Muscle of arm (tissue), 12 donors: ENCODE measurements around the gene PTGES3. TPM values are rescaled to one million over a fixed set of nuclear protein-coding genes. Genes with fewer than 3 reads are reported as not detected.
A peak's percentile ranks its signal among the peaks of the same experiment; 100 is the strongest.
"Not testable (repeated sequence)": the region's sequence is repeated elsewhere in the genome, so short reads cannot be mapped to it uniquely, and the experiment has no call there.

ENCODE experiments used
- DNase-seq: peaks from one replicate; pipeline ENCODE4 v3.0.0-alpha.2; 2013
- polyA plus RNA-seq, 12 donors: library from polyadenylated mRNA; unstranded; fragments of 120-200 nt; gene quantifications; one replicate each; pipeline ENCODE4 v1.2.1, GENCODE V29; 2013; ENCODE audit not compliant: insufficient read length in 12 of 12

The PTGES3 gene
- polyA plus RNA-seq, 12 donors: 189 to 255 (median 216) TPM; not detected in 1

DNA sequence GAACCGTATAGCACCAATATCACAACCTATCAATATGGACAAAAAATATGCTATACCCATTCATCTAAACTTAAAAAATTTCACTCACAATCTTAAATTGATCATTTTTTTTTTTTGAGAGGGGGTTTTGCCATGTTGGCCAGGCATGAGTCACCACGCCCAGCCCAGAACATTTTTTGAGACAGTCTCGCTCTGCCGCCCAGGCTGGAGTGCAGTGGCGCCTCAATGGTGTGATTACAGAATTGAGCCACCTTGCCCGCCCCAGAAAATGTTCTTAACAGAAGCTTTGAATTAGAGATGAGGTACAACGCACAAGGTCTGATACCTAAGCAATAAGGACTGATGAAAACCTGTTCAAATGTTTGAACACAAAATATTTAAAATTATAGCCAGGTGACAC lies 26.5 kb downstream of the PTGES3 start:
- no peak for DNase-seq

DNA sequence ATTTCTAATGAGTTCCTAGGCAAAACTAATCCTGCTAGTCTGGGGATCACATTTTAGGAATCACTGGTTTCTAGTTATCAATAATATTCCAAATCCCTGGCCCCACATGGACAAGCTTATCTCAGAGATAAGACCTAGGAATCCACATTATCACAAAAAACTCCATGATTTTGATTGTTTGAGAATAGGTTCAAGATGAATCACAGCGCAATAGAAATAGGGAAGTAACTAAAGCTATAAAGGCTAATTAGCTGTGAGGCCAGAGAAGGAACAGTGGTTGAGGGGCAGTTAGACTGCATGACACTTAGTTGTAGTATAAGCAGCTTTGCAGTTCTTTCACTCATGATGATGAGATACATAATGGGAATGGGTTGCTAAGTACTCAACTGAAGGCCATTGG lies 29.2 kb downstream of the PTGES3 start:
- DNase-seq: no peak

DNA sequence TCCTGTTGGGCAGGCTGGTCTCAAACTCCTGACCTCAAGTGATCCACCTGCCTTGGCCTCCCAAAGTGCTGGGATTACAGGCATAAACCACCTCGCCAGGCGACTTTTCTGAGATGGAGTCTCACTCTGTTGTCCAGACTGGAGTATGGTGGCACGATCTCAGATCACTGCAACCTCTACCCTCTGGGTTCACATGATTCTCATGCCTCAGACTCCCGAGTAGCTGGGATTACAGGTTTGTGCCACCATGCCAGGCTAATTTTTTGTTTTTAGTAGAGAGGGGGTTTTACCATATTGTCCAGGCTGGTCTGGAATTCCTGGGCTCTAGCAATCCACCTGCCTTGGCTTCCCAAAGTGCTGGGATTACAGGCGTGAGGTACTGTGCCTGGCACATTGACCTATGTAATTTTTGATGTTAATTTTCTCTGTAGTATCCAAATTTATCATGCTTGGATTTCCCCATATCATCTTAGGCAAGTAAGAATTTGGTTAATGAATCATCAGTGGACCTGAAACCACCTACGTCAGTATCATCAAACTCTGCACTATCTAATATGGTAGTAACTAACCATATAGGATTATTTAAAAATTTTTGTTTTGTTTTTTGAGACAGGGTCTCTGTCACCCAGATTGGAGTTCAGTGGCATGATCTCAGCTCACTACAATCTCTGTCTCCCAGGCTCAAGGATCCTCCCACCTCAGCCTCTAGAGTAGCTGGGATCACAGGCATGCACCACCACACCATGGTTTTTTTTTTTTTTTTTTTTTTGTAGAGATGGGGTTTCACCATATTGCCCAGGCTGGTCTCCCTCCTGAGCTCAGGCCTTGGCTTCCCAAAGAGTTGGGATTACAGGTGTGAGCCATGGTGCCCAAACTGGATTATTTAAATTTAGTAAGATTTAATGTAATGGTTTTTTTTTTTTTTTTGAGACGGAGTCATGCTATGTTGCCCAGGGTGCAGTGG lies 30.4 kb downstream of the PTGES3 start:
- DNase-seq: no peak

DNA sequence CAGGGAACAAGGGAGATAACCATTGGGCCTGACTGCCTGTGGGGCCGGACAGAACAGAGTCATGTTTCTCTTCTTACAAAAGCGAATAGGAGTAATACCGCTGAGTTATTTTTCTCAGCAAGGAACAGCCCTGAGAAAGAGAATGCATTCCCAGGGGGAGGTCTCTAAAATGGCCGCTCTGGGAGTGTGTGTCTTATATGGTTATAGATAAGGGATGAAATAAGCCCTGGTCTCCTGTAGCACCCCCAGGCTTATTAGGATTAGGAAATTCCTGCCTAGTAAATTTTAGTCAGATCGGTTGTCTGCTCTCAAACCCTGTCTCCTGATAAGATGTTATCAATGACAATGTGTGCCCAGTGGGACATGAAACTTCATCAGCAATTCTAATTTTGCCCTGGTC lies 34.3 kb downstream of the PTGES3 start:
- not testable (repeated sequence) for DNase-seq

DNA sequence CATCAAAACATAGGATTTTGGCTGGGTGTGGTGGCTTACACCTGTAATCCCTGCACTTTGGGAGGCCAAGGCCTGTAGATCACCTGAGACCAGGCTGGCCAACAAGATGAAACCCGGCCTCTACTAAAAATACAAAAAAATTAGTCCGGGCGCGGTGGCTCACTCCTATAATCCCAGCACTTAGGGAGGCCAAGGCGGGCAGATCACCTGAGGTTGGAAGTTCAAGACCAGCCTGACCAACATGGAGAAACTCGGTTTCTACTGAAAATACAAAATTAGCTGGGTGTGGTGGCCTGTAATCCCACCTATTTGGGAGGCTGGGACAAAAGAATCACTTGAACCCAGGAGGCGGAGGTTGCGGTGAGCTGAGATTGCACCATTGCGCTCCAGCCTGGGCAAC lies 40.1 kb downstream of the PTGES3 start:
- not testable (repeated sequence) for DNase-seq

DNA sequence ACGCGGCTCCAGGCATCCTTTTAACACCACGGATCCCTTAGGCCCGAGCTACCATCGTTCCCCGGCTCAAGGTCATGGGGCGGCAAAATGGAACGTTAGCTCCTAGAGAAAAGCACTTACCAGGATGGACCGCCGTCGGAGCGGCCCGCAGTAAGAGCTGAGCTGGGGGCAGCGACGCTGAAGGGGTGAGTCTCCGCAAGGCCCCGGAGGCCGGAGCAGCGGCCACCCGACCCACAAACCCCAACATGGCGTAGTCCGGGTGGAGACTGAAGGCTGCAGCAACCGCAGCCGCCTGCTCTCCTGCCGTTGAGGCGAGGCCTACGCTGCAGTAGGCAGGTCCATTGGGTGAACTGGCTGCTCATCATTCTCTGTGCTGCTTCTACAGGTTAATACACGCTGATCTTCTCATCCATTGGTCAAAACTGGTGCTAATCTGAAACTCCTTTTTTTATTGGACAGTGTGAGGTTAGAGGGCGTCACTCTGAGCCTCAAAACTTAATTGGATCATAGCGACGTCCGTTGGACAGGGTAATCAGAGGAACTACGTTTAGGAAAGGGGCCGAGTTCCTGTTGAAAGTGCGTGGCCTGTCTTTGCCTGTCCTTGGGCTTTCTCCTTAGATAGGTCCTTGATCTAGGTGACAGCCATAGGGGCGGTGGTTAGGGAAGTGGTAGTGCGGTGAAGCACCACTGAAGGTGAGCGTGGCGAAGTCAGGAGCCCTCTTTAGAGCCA lies 42.2 kb downstream of the PTGES3 start, which contains the start of gene ATP5F1B:
ATP5F1B (minus strand) TSS at position 268 of the 730 bp plus-strand sequence; CDS start at position 247, 21 bp downstream.
- peak; percentile 99 for DNase-seq

DNA sequence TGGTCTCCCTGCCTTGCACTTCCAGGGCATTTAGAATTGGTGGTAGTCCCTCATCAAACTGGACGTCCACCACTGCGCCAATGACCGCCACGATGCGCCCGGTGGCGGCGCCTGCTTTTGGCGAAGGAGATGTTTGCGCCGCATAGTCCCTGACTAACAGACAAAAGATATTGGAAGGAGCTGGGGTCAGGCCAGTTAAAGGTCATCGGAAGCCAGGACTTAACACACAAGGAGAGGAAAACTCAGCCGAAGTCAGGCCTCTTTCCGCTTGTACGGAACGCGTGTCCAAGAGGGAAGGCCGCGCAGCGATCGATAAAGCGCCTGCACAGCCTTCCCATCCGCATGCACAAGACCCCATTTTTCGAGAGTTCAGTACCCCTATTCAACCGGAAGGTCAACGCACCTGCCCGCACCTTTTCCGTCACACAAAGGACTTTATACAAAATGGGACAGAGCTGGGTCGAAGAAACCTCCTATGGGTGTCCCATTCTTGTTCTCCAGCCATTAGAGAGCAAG lies 42.8 kb downstream of the PTGES3 start:
- no peak for DNase-seq

DNA sequence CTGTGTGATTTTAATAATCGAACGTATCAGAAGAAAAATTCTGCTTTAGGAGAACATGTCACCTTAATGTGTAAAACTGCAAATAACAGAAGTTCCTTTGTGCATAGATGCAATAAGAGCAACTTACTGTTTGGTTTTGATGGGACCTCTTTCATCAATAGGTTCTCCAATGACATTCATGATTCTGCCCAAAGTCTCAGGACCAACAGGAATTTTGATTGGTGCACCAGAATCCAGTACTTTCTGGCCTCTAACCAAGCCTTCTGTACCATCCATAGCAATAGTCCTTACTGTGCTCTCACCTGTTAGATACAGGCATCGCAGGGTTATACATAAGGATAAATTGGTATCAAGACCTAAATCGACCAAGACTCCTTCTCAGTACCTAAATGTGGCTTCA lies 43.4 kb downstream of the PTGES3 start:
- DNase-seq: no peak

DNA sequence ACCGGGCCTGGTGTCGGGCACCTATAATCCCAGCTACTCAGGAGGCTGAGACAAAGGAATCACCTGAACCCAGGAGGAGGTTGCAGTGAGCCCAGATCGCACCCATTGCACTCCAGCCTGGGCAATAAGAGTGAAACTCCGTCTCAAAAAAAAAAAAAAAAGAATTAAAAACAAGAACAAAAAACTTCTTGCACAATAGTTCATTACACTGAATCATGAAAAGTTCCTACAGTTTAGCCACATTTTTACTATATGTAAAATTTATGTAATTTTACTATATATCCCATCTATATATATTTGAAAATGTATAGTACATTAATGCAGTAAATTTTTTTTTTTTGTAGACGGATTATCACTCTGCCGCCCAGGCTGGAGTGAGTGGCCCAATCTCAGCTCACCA lies 46.9 kb downstream of the PTGES3 start:
- no peak for DNase-seq

DNA sequence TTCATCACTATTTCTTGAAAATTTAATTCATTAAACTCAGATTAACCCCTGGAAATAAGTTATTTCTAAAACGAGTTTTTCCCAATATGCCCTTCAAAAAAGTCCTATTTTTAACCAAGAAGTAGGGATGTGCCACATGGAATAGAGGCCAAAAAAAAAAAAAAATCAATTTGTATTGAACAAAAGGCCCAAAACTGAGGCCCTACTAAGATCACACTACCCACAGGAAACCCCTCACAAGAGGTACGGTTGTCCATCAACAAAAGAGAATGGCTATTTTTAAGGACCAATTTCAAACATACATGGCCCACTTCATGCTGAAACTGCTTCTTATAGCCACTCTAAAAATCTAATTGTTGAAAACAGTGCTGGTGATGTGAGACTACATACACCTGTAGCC lies 50.5 kb downstream of the PTGES3 start:
- no peak for DNase-seq

DNA sequence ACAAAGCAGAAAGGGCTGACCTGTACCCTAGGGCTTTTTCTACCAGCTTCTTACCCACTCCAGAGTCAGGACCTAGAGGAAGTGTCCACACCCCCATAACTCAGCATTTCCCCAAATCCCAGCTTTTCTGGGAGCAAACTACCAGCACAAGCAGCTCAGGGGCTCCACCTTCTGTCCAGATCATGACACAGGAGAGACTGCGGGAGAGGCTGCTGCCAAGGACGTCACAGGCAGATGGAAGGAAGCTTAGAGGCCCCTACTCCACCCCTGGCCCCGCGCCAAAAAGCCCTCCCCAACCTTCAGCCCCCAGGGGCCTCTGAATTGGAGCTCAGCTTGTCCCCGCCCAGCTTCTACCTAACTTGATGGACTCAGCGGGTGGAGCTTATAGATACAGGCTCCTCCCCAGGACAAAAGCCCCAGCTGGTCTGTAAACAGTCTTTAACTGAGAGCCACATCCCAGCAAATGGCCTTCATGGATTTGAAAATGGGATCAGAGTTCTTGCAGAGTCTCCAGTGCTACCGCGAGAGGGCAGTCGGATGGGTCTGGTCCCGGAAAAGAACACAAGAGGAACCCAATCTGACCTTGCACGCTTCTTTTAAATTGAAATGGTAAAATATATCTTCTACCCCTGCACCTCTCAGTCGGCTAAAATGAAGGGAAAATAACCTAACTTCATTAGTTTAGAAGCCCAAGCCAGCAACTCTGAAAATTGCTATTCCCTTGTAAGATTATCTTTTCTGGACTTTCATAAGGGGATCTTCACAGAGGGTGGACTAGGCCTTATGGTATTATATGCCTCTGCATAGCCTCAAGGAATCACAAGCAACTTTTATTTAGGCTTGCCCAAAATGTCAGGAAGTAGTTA lies 51.2 kb downstream of the PTGES3 start:
- DNase-seq: peak; percentile 100

DNA sequence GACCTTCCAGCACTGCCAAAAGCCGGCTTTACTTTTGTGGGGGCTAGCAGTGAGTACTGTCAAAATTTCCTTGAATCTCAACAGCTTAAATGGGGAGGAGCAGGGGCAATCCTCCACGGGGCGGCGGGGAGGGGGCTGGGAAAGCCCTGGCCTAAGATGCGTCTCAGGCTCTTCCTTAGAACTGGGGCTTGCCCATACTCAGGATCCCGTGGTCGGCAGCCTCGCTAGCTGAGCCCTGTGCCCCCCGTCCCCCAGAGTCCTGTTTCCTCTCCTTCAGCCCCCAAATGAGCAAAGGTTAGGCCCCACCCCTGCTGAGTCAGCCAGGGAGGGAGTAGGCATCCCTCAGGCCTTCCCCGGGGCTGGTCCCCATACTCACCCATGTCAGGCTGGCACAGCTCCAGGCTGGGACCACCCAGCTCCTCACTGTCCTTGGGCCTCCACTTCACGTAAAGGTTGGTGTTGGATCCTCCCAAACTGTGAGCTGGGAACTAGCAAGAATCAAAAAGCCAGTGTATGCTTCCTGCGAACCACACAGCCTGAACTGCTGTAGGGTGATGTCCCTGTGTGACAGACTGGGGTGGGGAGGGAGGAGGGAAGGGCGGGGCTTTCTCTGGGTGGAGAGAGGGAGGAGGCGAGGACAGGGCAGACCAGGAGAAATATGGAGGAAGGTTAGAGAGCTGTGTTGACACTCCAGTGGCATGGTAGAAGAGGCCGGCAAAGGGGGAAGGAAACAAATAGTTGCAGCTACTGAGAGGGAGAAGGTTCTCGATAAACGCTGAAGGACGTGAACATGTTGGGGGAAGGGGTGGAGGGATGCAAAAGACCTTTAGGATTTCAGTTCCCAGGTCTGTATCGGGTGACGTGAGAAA lies 52.0 kb downstream of the PTGES3 start:
- peak; percentile 89 for DNase-seq

DNA sequence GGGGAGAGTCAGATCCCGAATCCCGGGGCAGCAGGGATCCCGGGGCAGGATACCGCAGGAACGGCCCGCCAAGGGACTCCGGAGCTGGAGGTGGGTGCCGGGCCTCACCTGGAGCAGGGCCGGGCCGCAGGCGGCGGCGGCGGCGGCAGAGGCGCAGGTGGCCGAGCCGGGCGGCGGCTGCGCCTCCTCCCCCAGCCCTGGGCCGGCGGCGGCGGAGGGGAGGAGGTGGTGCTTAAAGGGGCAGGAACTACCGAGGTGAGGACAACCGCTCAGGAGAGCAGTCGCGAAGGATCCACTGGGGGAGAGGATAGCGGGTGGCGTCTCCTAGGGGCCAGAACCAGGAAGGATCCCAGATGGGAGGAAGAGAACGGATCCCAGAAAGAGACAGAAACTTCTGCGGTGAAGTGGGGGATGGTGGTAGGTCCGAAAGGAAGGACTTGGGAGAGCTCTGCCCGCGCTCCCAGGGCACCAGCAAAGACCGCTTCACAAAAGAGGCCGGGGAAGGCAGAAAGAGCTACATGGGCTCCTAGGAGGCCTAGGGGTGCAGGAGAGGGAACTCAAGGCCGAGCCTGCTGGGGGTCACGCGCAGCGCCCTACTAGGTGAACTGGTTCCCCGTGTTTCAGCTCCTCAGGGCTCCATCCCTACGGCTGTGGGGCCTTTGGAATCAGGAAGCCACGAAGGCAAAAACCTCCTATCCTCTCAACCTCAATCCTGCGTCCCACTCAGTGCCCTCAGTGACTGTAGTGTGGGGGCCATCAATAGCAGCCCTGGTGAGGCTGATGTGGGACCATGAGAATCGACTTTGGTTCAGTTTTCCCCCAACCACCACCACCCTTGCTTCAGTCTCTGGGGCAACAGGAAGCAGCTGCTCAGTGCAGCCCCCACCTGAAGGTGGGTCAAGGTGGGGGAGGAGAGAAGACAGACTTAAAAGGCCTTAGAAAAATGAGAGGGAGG lies 53.0 kb downstream of the PTGES3 start:
- DNase-seq: peak; percentile 55

DNA sequence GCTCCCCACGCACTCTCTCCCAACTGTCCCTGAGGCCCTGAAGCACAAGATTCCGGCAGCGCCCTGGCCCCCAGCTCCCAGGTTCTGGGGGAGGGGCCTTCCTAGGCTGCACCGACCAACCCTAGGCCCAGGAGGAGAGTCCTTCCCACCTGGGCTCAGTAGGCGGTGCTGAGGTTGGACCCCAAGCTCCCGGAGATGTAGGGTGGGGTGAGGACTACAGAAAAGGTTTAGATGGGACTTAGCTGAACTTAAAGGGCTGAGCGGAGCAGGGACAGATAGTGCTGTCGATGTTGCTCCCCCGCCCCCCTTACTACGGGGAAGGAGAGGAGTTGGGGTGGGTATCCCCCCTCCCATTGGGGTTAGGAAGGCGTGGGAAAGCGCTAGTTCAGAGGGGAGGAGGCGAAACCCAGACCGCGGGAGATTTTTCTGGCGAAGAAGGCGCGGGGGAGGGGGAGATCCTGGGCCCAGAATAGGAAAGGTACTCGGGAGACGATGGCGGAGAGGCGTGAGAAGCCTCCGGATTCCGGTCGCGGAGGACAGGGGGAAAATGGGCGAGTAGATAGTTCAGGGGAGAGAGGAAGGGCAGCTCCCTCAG lies 53.7 kb downstream of the PTGES3 start:
- peak; percentile 25 for DNase-seq

DNA sequence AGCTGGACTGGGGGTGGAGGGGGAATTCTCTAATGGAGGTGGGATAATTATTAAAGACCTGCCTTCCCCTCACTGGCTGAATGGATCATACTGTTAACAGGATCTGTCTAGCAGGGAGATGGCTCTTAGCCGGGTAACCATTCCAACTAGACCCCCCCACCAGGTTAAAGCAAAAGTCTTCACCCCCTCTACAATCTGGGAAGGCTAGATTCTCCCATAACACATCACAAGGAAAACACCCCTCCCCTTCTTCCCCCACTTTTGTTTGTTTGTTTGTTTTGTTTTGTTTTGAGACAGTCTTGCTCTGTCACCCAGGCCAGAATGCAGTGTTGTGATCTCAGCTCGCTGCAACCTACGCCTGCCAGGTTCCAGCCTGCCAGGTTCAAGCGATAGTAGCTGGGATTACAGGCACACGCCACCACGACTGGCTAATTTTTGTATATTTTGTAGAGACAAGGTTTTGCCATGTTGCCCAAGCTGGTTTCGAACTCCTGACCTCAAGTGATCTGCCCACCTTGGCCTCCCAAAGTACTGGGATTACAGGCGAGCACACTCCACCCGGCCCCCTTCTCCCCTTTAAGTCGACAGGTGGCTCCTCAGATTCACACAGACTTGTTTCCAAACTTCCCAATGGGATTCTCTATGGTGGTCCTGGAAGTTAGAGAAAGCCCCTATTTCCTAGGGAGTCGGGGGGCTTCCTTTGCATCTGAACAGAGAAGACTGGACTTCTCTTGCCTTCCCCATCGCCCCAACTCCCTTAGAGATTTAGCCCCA lies 54.4 kb downstream of the PTGES3 start:
- no peak for DNase-seq

DNA sequence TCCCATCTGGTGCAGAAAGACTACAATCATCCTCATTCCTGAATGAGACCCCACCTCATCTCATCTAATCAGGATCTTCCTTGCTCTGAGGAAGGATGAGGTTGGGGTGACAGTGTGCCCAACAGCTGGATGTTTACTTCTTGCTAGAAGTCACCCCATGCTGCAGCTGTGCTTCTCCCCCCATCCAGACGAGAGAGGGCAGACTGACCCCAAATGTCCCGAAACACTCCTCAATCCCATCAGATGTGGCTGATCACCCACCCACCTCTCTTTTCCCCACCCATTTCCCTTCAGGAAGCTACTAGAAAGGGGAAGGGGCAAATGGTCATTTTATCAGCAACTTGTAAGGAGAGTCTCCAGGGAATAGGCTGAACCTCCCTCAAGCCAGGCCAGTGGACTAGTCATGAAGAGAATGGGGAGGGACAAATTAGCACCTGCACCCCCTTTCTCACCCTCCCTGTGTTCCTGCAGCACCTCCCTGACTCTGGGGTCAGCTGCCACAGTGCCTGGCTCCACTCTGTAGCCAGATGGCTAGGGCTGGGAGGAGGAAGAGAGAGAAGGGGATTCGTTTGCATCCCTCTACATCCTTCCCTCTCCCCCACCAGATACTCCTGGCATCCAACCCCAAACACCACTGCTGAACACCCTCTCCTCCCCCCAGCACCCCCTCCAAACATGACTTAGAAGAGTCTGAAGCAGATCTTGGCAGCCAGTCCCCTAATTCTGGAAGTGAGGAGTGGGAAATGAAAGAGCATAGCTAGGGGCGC lies 55.2 kb downstream of the PTGES3 start:
- no peak for DNase-seq
